H4 (cell line): ENCODE results near the gene ILF3. TPM values are rescaled to one million over a fixed set of nuclear protein-coding genes. Genes with fewer than 3 reads are reported as not detected.
"Not testable (repeated sequence)": the region's sequence is repeated elsewhere in the genome, so short reads cannot be mapped to it uniquely, and the experiment has no call there.

Experiments
- DNase-seq: peaks from one replicate; pipeline ENCODE4 v3.0.0-alpha.2; 2015; ENCODE audit warnings: low spot score
- total RNA-seq: library from RNA; depleted of rRNA; stranded (reverse); fragments of >200 nt; shearing (Covaris generic); gene quantifications from 2 replicates; pipeline ENCODE4 v1.2.3, GENCODE V29; 2014

Gene ILF3
- total RNA-seq, 1 experiment from 2014 or later = 109 TPM

DNA sequence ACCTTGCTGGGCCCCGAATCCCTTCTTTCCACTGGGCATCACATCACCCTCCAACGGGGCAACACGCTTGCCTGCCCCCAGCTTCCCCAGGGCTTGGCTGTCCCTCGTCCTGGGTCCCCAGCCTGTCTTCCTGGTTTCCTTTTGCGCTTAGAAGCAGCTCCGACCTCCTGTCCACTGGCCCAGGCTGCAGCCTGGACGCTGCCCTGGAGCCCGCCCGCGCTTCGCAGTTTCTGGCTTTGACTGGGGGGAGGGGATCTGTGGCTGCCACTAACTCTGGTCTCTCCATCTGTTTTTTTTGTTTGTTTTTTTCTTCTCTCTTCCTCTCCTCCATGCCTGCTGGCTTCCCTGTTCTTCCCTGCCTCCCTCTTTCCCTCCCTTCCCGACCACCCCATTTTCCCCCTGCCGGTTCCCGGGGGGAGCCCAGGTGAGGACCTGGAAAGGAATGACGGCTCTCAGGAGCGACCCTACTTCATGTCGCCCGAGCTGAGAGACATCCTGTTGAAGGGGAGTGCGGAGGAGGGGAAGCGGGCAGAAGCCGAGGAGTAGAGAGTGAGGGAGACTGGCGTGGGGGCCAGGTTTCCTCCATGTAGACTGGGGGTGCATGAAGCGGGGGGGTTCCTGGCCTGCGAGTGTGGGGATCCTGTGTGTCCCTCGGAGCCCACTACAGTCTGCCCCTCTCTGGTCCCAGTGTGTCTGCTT is 11.5 kb upstream of the ILF3 start:
- no peak for DNase-seq

- no peak for DNase-seq
Observed at GRCh38 chr19:10643172-10643967, 10.8 kb upstream of the ILF3 start.

- no peak for DNase-seq
Observed at GRCh38 chr19:10643968-10644259, 10.2 kb upstream of the ILF3 start.

DNA sequence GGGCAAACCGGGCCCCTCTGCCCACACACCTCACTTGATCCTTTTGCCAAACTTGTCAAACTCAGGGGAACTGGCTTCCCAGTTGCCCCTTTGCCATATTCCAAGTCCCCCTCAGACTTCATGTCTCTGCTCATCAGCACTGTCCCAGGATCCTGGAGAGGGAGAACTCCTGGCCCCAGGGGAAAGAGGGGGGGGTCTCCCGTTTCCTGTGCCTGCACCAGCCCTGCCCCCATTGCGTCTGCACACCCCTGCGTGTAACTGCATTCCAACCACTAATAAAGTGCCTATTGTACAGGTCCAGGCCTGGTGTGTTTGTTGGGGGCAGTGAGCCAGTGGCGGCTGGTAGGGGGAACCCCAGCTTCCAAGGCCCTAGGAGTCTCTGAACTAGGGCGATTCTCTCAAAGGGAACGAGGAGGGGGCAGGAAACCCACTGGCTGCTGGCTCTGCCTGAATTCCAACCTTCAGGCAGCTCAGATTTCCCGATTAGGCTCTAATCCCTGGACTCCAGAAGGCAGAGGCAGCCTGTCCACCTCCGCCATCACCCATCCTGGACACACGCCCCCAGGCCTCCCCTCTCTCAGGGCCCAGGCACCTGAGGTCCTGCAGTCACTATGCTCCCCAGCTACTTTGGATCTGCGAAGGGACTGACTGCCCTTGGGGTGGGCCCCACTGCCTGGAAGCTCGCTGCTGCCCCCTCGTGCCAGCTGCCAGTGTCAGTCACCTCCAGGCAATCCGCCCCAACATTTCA is 9.7 kb upstream of the ILF3 start:
- peak; percentile 32 for DNase-seq

GRCh38 chr19:10646456-10647159 is 7.5 kb upstream of the ILF3 start:
- DNase-seq = no peak

- no peak for DNase-seq
Observed at GRCh38 chr19:10648360-10648759, 5.8 kb upstream of the ILF3 start.

GRCh38 chr19:10651851-10652250 is 2.3 kb upstream of the ILF3 start:
- no peak for DNase-seq

- no peak for DNase-seq
Observed at GRCh38 chr19:10653482-10653731, 739 bp upstream of the ILF3 start.

- no peak for DNase-seq
Observed at GRCh38 chr19:10654610-10655456, 687 bp downstream of the ILF3 start.

DNA sequence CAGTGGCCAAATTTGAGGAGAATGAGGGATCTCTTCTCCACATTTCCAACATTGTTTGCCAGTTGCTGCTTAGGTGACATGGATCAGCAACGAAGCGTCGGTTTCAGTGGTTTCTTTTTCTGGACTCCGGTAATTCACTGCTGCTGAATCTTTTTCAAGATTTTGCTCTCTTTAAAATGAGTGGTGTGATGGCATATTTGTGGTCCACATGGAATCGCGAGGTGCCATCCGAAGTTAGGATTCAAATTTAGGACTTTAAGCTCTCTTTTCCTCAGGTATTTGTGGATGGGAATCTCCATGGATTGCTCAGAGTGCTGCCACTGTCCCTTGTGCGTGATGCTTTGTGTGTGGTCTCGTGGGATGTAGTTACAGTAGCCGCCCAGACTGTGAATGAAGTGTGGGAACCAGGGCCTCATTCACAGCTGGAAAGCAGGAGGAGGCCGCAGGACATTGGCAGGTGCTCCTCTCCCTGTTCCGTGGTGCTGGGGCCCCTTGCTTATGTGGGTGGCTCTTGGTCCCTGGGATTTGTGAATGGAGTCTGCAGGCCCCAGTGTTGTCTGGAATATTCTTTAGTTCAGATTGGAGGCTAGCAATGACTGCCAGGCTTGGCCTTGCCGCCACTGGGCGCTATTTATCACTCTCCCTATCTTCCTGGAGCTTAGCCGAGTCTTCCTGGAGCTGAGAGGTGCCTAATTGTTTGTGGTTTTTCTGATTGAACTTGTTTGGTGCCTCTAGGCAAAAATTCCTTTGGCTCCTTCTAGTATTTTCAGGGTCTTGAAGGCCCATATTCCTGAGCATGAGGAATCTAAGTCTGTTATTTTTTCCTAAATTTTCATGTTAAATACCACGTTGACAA is 1.5 kb downstream of the ILF3 start:
- DNase-seq = no peak

- DNase-seq = no peak
Observed at GRCh38 chr19:10660346-10660745, 6.2 kb downstream of the ILF3 start.

DNA sequence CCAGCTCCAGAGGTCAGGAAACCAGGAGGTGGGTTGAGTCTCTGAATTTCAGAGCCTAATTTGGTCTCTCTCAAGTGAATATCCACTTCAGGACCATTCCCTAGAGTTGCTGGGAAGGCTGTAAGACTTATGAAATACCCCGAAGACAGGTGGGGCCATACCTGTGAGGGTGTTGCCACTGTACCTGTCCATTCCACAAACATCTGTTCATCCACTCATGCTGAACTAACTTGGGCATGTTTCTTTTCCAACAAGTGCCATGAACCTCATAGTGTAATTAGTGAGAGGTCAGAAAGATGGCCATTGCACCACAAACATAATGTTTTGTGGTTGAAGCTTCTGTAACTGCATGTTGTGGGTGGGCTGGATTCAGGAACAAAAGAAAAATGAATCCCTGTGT is 7.8 kb downstream of the ILF3 start:
- DNase-seq = no peak

DNA sequence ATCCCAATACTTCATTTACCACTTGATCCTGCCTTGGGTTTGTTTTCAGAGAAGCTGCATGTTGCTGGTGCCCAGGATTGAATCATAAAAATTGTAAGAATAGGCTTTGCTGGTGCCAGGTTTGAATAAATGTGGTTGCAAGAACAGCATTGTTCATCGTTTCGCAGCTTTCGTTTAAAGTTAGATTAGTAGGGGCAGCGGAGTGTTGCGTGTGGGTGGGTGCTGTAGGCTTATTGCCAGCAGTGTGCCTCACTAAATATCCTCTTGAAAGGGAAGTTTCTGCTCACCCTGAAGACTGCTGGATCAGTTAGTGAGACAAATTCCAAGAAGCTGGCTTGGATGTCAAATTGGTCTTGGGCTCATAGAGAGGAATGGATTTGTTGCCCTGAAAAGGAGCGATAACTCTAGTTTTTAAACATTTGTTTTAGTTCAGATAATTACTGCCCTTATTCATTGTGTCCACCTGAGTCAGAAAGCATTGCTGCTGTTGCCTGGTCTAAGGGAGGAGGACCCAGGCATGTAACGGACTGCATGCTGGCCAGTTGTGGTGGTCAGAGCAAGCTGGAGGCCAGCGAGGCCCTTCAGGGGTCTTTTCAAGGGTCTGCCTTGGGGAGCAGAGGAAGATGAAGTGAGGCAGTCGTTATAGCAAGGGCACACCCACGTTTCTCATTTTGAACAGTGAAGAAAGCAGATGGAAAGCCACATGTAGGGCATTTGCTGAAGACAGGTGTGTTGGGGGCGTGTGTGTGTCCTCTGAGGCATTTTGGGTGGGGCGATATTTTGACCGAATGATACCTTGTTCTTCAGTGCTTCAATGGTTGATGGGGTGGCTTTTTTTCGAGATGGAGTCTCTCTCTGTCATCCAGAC is 8.5 kb downstream of the ILF3 start:
- no peak for DNase-seq

GRCh38 chr19:10663252-10663563 is 9.1 kb downstream of the ILF3 start:
- DNase-seq = not testable (repeated sequence)

GRCh38 chr19:10667867-10668266 is 13.7 kb downstream of the ILF3 start:
- DNase-seq = no peak

GRCh38 chr19:10669246-10669645 is 15.1 kb downstream of the ILF3 start:
- DNase-seq = no peak

DNA sequence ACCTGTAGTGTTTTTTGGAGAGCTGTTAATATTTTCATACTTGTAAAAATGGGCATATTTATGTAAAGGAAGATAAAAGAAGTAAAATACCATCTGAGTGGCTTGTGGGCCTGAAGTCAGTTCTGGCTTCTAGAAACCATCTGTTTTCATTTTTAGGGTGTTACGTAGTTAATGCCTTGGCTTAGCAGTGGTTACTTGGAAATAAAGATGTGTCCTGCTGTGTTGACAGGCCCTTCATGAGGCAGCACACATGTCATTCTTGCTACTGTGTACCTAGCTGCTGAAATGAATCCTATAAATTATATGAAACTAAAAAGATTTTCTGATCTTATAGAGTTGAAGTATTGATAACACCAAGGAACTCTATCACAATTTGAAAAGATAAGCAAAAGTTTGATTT is 16.0 kb downstream of the ILF3 start:
- no peak for DNase-seq

DNA sequence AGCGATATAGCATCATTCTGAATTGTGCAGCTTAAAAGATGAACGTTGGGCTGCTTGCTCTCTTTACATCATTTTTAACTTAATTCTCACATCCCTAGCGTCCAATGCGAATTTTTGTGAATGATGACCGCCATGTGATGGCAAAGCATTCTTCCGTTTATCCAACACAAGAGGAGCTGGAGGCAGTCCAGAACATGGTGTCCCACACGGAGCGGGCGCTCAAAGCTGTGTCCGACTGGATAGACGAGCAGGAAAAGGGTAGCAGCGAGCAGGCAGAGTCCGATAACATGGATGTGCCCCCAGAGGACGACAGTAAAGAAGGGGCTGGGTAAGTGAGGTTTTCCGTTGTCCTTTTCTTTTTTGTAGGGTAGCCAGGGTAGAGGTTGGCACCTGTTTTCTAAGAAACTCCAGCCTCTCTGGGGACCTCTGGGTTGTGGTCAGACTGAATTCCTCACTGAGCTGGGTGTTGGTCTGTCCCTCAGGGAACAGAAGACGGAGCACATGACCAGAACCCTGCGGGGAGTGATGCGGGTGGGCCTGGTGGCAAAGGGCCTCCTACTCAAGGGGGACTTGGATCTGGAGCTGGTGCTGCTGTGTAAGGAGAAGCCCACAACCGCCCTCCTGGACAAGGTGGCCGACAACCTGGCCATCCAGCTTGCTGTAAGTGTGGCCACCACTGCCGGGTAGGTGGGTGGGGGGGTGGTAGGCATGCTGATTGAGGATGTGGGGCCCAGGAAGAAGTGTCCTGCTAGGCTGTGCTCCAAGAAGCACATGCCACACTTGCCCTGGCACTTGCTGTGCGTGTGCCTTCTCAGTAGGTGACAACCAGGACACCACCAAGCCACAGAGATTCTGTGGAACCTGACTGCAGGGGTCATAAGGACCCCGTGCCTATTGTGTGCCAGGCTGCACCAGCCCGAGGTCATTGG is 17.0 kb downstream of the ILF3 start:
- no peak for DNase-seq

DNA sequence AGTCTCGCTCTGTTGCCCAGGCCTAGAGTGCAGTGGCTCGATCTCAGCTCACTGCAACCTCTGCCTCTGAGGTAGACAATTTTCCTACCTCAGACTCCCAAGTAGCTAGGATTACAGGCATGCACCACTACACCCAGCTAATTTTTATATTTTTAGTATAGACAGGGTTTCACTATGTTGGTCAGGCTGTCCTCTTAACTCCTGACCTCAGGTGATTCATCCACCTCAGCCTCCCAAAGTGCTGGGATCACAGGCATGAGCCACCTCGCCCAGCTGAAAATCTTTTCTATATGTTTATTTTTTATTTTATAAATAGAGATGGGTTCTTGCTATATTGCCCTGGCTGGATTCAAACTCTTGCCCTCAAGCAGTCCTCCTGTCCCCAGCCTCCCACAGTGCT is 17.8 kb downstream of the ILF3 start:
- DNase-seq = not testable (repeated sequence)
